ENCODE data around the gene IFT88.

The IFT88 gene

GRCh38 chr13:20546556-20546955 lies 20.4 kb upstream of the IFT88 start:
- TF ChIP-seq CTCF (IDR thresholded peaks at IDR 0.05; ENCODE audit: borderline replicate concordance, insufficient read depth, low read depth, low read length) = no peak
- no peak overlapping the region for H3K4me3 ChIP-seq (ENCODE audit: low read depth, low read length)

GRCh38 chr13:20547479-20547908 lies 19.5 kb upstream of the IFT88 start:
- TF ChIP-seq CTCF (IDR thresholded peaks at IDR 0.05; ENCODE audit: borderline replicate concordance, insufficient read depth, low read depth, low read length) = no peak
- no peak overlapping the region for H3K4me3 ChIP-seq (ENCODE audit: low read depth, low read length)

- TF ChIP-seq CTCF (IDR thresholded peaks at IDR 0.05; ENCODE audit: borderline replicate concordance, insufficient read depth, low read depth, low read length) = no peak
- no peak overlapping the region for H3K4me3 ChIP-seq (ENCODE audit: low read depth, low read length)
Observed at GRCh38 chr13:20550799-20551198, 16.2 kb upstream of the IFT88 start.

- H3K4me3 ChIP-seq (ENCODE audit: low read depth, low read length) = no peak overlapping the region
- no peak for TF ChIP-seq CTCF (IDR thresholded peaks at IDR 0.05; ENCODE audit: borderline replicate concordance, insufficient read depth, low read depth, low read length)
Observed at GRCh38 chr13:20553311-20553710, 13.6 kb upstream of the IFT88 start.

- no peak overlapping the region for H3K4me3 ChIP-seq (ENCODE audit: low read depth, low read length)
- no peak for TF ChIP-seq CTCF (IDR thresholded peaks at IDR 0.05; ENCODE audit: borderline replicate concordance, insufficient read depth, low read depth, low read length)
Observed at GRCh38 chr13:20558982-20559381, 8.0 kb upstream of the IFT88 start.

GRCh38 chr13:20559659-20560356 lies 7.1 kb upstream of the IFT88 start:
- no peak overlapping the region for H3K4me3 ChIP-seq (ENCODE audit: low read depth, low read length)
- TF ChIP-seq CTCF (IDR thresholded peaks at IDR 0.05; ENCODE audit: borderline replicate concordance, insufficient read depth, low read depth, low read length) = no peak

GRCh38 chr13:20561741-20562140 lies 5.2 kb upstream of the IFT88 start:
- no peak overlapping the region for H3K4me3 ChIP-seq (ENCODE audit: low read depth, low read length)
- TF ChIP-seq CTCF (IDR thresholded peaks at IDR 0.05; ENCODE audit: borderline replicate concordance, insufficient read depth, low read depth, low read length) = no peak

Measured in GM12875 (cell line).